Measurements from ENCODE around the gene RPP30.
"Not testable (repeated sequence)": the region's sequence is repeated elsewhere in the genome, so short reads cannot be mapped to it uniquely, and the experiment has no call there.

Gene RPP30

GRCh38 chr10:90917238-90917967 is 45.6 kb downstream of the RPP30 start:
- DNase-seq (ENCODE audit: low read depth): no peak

GRCh38 chr10:90917968-90918318 is 46.2 kb downstream of the RPP30 start:
- DNase-seq (ENCODE audit: low read depth): no peak

GRCh38 chr10:90919683-90920574 is 48.2 kb downstream of the RPP30 start:
- no peak for DNase-seq (ENCODE audit: low read depth)

- DNase-seq (ENCODE audit: low read depth): peak; percentile 90
Measured at GRCh38 chr10:90920986-90921666, 49.4 kb downstream of the RPP30 start, which contains the start of gene ANKRD1. Gene ANKRD1 (minus strand): TSS chr10:90921087. CDS start chr10:90921027, 60 bp downstream.

GRCh38 chr10:90921906-90922305 is 50.1 kb downstream of the RPP30 start:
- no peak for DNase-seq (ENCODE audit: low read depth)

GRCh38 chr10:90923111-90923731 is 51.4 kb downstream of the RPP30 start:
- DNase-seq (ENCODE audit: low read depth): no peak

GRCh38 chr10:90924552-90924951 is 52.8 kb downstream of the RPP30 start:
- DNase-seq (ENCODE audit: low read depth): no peak

GRCh38 chr10:90925079-90926029 is 53.6 kb downstream of the RPP30 start:
- no peak for DNase-seq (ENCODE audit: low read depth)

GRCh38 chr10:90927293-90927692 is 55.5 kb downstream of the RPP30 start:
- no peak for DNase-seq (ENCODE audit: low read depth)

- no peak for DNase-seq (ENCODE audit: low read depth)
Measured at GRCh38 chr10:90929179-90929578, 57.4 kb downstream of the RPP30 start.

GRCh38 chr10:90930070-90930837 is 58.5 kb downstream of the RPP30 start:
- DNase-seq (ENCODE audit: low read depth): peak; percentile 16

GRCh38 chr10:90930971-90931871 is 59.4 kb downstream of the RPP30 start:
- peak; percentile 72 for DNase-seq (ENCODE audit: low read depth)

- DNase-seq (ENCODE audit: low read depth): no peak
Measured at GRCh38 chr10:90935581-90936275, 64.0 kb downstream of the RPP30 start.

GRCh38 chr10:90936276-90936659 is 64.5 kb downstream of the RPP30 start:
- no peak for DNase-seq (ENCODE audit: low read depth)

GRCh38 chr10:90937645-90938258 is 66.0 kb downstream of the RPP30 start:
- DNase-seq (ENCODE audit: low read depth): no peak

GRCh38 chr10:90939116-90939515 is 67.3 kb downstream of the RPP30 start:
- no peak for DNase-seq (ENCODE audit: low read depth)

- DNase-seq (ENCODE audit: low read depth): no peak
Measured at GRCh38 chr10:90939648-90940047, 67.9 kb downstream of the RPP30 start.

GRCh38 chr10:90942980-90943379 is 71.2 kb downstream of the RPP30 start:
- not testable (repeated sequence) for DNase-seq (ENCODE audit: low read depth)
